Thyroid gland (tissue), 4 donors: ENCODE measurements around the gene ATP2C1.

ENCODE experiments used
- CTCF ChIP-seq, 6 experiments: fragments of 200-600 bp in 3 of 6; fragments of 450-650 bp in 3 of 6; sonication (generic) in 3 of 6; IDR thresholded peaks; one replicate each; pipeline ENCODE4 v1.5.1; 2016 to 2019; ENCODE audit warnings: antibody characterized with exemption in 6 of 6, mild to moderate bottlenecking in 2 of 6, inconsistent platforms in 1 of 6, moderate library complexity in 1 of 6
- POLR2A ChIP-seq, 2 donors: fragments of 450-650 bp; IDR thresholded peaks; one replicate each; pipeline ENCODE4 v1.6.1; 2017; ENCODE audit warnings: antibody characterized with exemption in 2 of 2, mild to moderate bottlenecking in 2 of 2, moderate library complexity in 1 of 2

DNA sequence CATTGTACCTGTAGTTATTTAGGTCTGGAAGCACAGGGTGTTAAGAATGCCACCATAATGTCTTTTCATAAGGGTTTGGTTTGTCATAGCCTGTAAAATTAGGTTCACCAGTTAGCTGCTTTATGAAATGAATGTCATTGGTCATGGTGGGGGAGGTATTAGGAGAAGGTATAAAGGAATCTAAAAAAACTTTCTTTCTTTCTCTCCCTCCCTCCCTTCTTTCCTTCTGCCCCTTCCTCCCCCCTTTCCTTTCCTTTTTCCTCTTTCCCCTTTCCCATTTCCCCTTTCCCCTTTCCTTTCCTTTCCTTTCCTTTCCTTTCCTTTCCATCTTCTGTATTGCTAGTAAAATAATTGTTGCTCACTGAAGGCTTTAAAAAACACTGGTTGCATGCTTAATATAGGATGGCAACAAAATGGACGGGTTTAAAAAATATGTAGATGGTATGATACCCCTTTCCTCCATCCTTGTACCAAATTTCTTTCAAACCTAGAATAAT lies 9.6 kb downstream of the ATP2C1 start:
- TF ChIP-seq CTCF (IDR thresholded peaks at IDR 0.05) (no peak), POLR2A (IDR thresholded peaks at IDR 0.05) (no peak)
